Measurements from ENCODE around the gene RPL4.
A peak's percentile ranks its signal among the peaks of the same experiment; 100 is the strongest.
"Not testable (repeated sequence)": the region's sequence is repeated elsewhere in the genome, so short reads cannot be mapped to it uniquely, and the experiment has no call there.

The RPL4 gene

GRCh38 chr15:66504563-66505429 is at the start of gene RPL4, which contains the start of gene ZWILCH:
Gene RPL4, minus strand, starts transcription at chr15:66504855. Its CDS starts 65 bp downstream, at chr15:66504790.
Gene ZWILCH, plus strand, starts transcription at chr15:66505326. Its CDS starts 13 bp downstream, at chr15:66505339.
- DNase-seq (ENCODE audit: low read depth in 1 of 2, low spot score in 1 of 2): peak; percentile 68 to 95
- TF ChIP-seq JUND (IDR thresholded peaks at IDR 0.05; ENCODE audit: low read depth): 0 out of 2 replicates have a peak, but pooled peaks have one; percentile 27
- in situ Hi-C loops (cut with HindIII; ENCODE audit: low pct_unique_long_range_greater_than_20kb, low sequenced_read_pairs): no loop called here

- TF ChIP-seq JUND (IDR thresholded peaks at IDR 0.05; ENCODE audit: low read depth): no peak
- no peak for DNase-seq (ENCODE audit: low read depth in 1 of 2, low spot score in 1 of 2)
- in situ Hi-C loops (cut with HindIII; ENCODE audit: low pct_unique_long_range_greater_than_20kb, low sequenced_read_pairs): no loop called here
These were observed 40.6 kb upstream of the RPL4 start for GRCh38 chr15:66545255-66545654.

GRCh38 chr15:66542896-66543295 is 38.2 kb upstream of the RPL4 start:
- no peak for DNase-seq (ENCODE audit: low read depth in 1 of 2, low spot score in 1 of 2)
- TF ChIP-seq JUND (IDR thresholded peaks at IDR 0.05; ENCODE audit: low read depth): no peak
- in situ Hi-C loops (cut with HindIII; ENCODE audit: low pct_unique_long_range_greater_than_20kb, low sequenced_read_pairs): no loop called here

GRCh38 chr15:66535056-66535455 is 30.4 kb upstream of the RPL4 start:
- TF ChIP-seq JUND (IDR thresholded peaks at IDR 0.05; ENCODE audit: low read depth): no peak
- in situ Hi-C loops (cut with HindIII; ENCODE audit: low pct_unique_long_range_greater_than_20kb, low sequenced_read_pairs): no loop called here

GRCh38 chr15:66524838-66525237 is 20.2 kb upstream of the RPL4 start:
- in situ Hi-C loops (cut with HindIII; ENCODE audit: low pct_unique_long_range_greater_than_20kb, low sequenced_read_pairs): no loop called here
- no peak for TF ChIP-seq JUND (IDR thresholded peaks at IDR 0.05; ENCODE audit: low read depth)
- no peak for DNase-seq (ENCODE audit: low read depth in 1 of 2, low spot score in 1 of 2)

More at GRCh38 chr15:66535056-66535455, 30.4 kb upstream of the RPL4 start:
- no peak for DNase-seq (ENCODE audit: low read depth in 1 of 2, low spot score in 1 of 2)

- in situ Hi-C loops (cut with HindIII; ENCODE audit: low pct_unique_long_range_greater_than_20kb, low sequenced_read_pairs): no loop called here
- no peak for TF ChIP-seq JUND (IDR thresholded peaks at IDR 0.05; ENCODE audit: low read depth)
- no peak for DNase-seq (ENCODE audit: low read depth in 1 of 2, low spot score in 1 of 2)
These were observed 19.3 kb upstream of the RPL4 start for GRCh38 chr15:66523926-66524325.

- in situ Hi-C loops (cut with HindIII; ENCODE audit: low pct_unique_long_range_greater_than_20kb, low sequenced_read_pairs): no loop called here
- no peak for TF ChIP-seq JUND (IDR thresholded peaks at IDR 0.05; ENCODE audit: low read depth)
- DNase-seq (ENCODE audit: low read depth in 1 of 2, low spot score in 1 of 2): no peak
These were observed 11.3 kb upstream of the RPL4 start for GRCh38 chr15:66515901-66516322.

- DNase-seq (ENCODE audit: low read depth in 1 of 2, low spot score in 1 of 2): no peak
- no peak for TF ChIP-seq JUND (IDR thresholded peaks at IDR 0.05; ENCODE audit: low read depth)
- in situ Hi-C loops (cut with HindIII; ENCODE audit: low pct_unique_long_range_greater_than_20kb, low sequenced_read_pairs): no loop called here
These were observed 9.9 kb upstream of the RPL4 start for GRCh38 chr15:66514586-66514985.

GRCh38 chr15:66508293-66508883 is 3.7 kb upstream of the RPL4 start:
- no peak for DNase-seq (ENCODE audit: low read depth in 1 of 2, low spot score in 1 of 2)
- in situ Hi-C loops (cut with HindIII; ENCODE audit: low pct_unique_long_range_greater_than_20kb, low sequenced_read_pairs): no loop called here

GRCh38 chr15:66505818-66506217 is 1.2 kb upstream of the RPL4 start:
- DNase-seq (ENCODE audit: low read depth in 1 of 2, low spot score in 1 of 2): no peak
- in situ Hi-C loops (cut with HindIII; ENCODE audit: low pct_unique_long_range_greater_than_20kb, low sequenced_read_pairs): no loop called here
- no peak for TF ChIP-seq JUND (IDR thresholded peaks at IDR 0.05; ENCODE audit: low read depth)

More at GRCh38 chr15:66508293-66508883, 3.7 kb upstream of the RPL4 start:
- TF ChIP-seq JUND (IDR thresholded peaks at IDR 0.05; ENCODE audit: low read depth): no peak

GRCh38 chr15:66505430-66505811 is 766 bp upstream of the RPL4 start:
- no peak for DNase-seq (ENCODE audit: low read depth in 1 of 2, low spot score in 1 of 2)
- in situ Hi-C loops (cut with HindIII; ENCODE audit: low pct_unique_long_range_greater_than_20kb, low sequenced_read_pairs): no loop called here
- TF ChIP-seq JUND (IDR thresholded peaks at IDR 0.05; ENCODE audit: low read depth): no peak

- in situ Hi-C loops (cut with HindIII; ENCODE audit: low pct_unique_long_range_greater_than_20kb, low sequenced_read_pairs): no loop called here
- no peak for TF ChIP-seq JUND (IDR thresholded peaks at IDR 0.05; ENCODE audit: low read depth)
- no peak for DNase-seq (ENCODE audit: low read depth in 1 of 2, low spot score in 1 of 2)
These were observed 684 bp downstream of the RPL4 start for GRCh38 chr15:66503780-66504562.

GRCh38 chr15:66503041-66503648 is 1.5 kb downstream of the RPL4 start:
- DNase-seq (ENCODE audit: low read depth in 1 of 2, low spot score in 1 of 2); in situ Hi-C loops (cut with HindIII; ENCODE audit: low pct_unique_long_range_greater_than_20kb, low sequenced_read_pairs): not testable (repeated sequence)

Data from T47D (cell line).